ENCODE data around the gene CLCN7.

DNA sequence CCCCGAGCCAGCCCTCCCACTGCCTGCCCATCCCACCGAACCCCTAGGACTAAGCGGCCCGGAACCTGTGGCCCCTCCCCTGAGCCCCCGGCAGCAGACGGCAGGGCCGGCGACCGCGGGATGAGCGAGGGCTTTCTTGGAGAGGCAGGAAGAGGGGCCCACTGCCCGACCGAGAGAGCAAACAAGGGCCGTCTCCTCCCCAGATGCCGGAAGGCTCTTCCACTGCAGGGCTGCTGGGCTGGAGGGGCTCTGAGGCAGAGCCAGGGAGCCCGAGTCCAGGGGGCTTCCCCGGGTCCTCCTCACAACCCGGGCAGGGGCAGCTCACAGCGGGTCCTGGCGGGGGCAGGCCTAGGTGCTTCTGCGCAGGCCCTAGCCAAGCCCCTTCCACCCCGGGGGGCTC is 41.1 kb downstream of the CLCN7 start:
- TF ChIP-seq SP140L (CRISPR knock-in tag; IDR thresholded peaks at IDR 0.05; ENCODE audit: borderline replicate concordance) (no peak), HINFP (CRISPR knock-in tag; IDR thresholded peaks at IDR 0.05; ENCODE audit: low read depth) (no peak), NFRKB (IDR thresholded peaks at IDR 0.05) (no peak), FOXP1 (IDR thresholded peaks at IDR 0.05) (no peak), FOXP1 (CRISPR knock-in tag; IDR thresholded peaks at IDR 0.05) (no peak), TOPORS (CRISPR knock-in tag; IDR thresholded peaks at IDR 0.05) (no peak), PBX3 (CRISPR knock-in tag; IDR thresholded peaks at IDR 0.05; ENCODE audit: borderline replicate concordance) (no peak)
- TF ChIP-seq, protein P1, sequence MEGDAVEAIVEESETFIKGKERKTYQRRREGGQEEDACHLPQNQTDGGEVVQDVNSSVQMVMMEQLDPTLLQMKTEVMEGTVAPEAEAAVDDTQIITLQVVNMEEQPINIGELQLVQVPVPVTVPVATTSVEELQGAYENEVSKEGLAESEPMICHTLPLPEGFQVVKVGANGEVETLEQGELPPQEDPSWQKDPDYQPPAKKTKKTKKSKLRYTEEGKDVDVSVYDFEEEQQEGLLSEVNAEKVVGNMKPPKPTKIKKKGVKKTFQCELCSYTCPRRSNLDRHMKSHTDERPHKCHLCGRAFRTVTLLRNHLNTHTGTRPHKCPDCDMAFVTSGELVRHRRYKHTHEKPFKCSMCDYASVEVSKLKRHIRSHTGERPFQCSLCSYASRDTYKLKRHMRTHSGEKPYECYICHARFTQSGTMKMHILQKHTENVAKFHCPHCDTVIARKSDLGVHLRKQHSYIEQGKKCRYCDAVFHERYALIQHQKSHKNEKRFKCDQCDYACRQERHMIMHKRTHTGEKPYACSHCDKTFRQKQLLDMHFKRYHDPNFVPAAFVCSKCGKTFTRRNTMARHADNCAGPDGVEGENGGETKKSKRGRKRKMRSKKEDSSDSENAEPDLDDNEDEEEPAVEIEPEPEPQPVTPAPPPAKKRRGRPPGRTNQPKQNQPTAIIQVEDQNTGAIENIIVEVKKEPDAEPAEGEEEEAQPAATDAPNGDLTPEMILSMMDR (CRISPR knock-in tag; IDR thresholded peaks at IDR 0.05), result no peak
